Caco-2 (cell line): Measurements from ENCODE around the gene IPO11. TPM values are rescaled to one million over a fixed set of nuclear protein-coding genes. Genes with fewer than 3 reads are reported as not detected.

Experiments used
- BruUV-seq: library from RNA; stranded (reverse); fragments of 400-500 nt; replicated peaks from 2 replicates; lab custom pipeline; 2021; lab: Mats Ljungman, UMichigan
- CTCF ChIA-PET: fragments of 300-600 bp; sonication (Branson Sonifier 250); formaldehyde crosslinking; loops from one replicate; lab custom pipeline; 2022; ENCODE audit warnings: antibody characterized with exemption; lab: Charles Lee
- POLR2A ChIA-PET: fragments of 300-600 bp; sonication (Branson Sonifier 250); formaldehyde crosslinking; loops from one replicate; lab custom pipeline; 2022; ENCODE audit warnings: antibody characterized with exemption; lab: Charles Lee
- DNase-seq, 2 experiments: peaks; one replicate each; pipeline versions ENCODE4 v3.0.0 to v3.0.0-alpha.2; 2020 to 2022
- H3K27me3 ChIP-seq: replicated peaks from 2 replicates; pipeline ENCODE4 v1.6.0; 2011; ENCODE audit warnings: low read length; ENCODE audit not compliant: control insufficient read depth, insufficient read depth
- H3K36me3 ChIP-seq: 2 replicates; pipeline ENCODE4 v1.5.1; 2011; ENCODE audit warnings: low read length; ENCODE audit not compliant: control insufficient read depth, insufficient read depth
- H3K4me1 ChIP-seq: fragments of 250-450 bp; sonication (Bioruptor Pico); 2 replicates; pipeline ENCODE4 v1.5.1; 2020; ENCODE audit warnings: mild to moderate bottlenecking
- H3K4me3 ChIP-seq: 2 replicates; pipeline ENCODE4 v1.5.1; 2011; ENCODE audit warnings: low read depth, mild to moderate bottlenecking, control low read depth, low read length
- H3K9me3 ChIP-seq: fragments of 250-450 bp; sonication (Bioruptor Pico); 2 replicates; pipeline ENCODE4 v1.5.1; 2020; ENCODE audit warnings: mild to moderate bottlenecking, moderate library complexity
- H3K27ac Mint-ChIP-seq: one replicate; pipeline ENCODE4 v1.8.0; 2022; ENCODE audit warnings: mixed read lengths; ENCODE audit not compliant: unreplicated experiment
- H3K27me3 Mint-ChIP-seq: one replicate; pipeline ENCODE4 v1.8.0; 2022; ENCODE audit warnings: mixed read lengths; ENCODE audit not compliant: insufficient read depth, unreplicated experiment
- H3K36me3 Mint-ChIP-seq: one replicate; pipeline ENCODE4 v1.8.0; 2022; ENCODE audit warnings: mild to moderate bottlenecking, mixed read lengths; ENCODE audit not compliant: insufficient read depth, unreplicated experiment
- H3K4me1 Mint-ChIP-seq: one replicate; pipeline ENCODE4 v1.8.0; 2022; ENCODE audit warnings: low read depth, mixed read lengths; ENCODE audit not compliant: unreplicated experiment
- H3K4me3 Mint-ChIP-seq: one replicate; pipeline ENCODE4 v1.8.0; 2022; ENCODE audit warnings: mild to moderate bottlenecking, moderate library complexity, mixed read lengths; ENCODE audit not compliant: unreplicated experiment
- H3K9me3 Mint-ChIP-seq: one replicate; pipeline ENCODE4 v1.8.0; 2022; ENCODE audit warnings: mixed read lengths; ENCODE audit not compliant: unreplicated experiment
- CTCF ChIP-seq, 2 experiments: fragments of 200-600 bp in 1 of 2; IDR thresholded peaks; 1 replicate in 1 of 2; 2 replicates in 1 of 2; pipeline versions ENCODE4 v1.5.1 to v1.8.0; 2011 to 2022; ENCODE audit warnings: antibody characterized with exemption in 1 of 2, control low read depth in 1 of 2, inconsistent platforms in 1 of 2, low read depth in 1 of 2, low read length in 1 of 2, mild to moderate bottlenecking in 1 of 2, moderate library complexity in 1 of 2; ENCODE audit not compliant: insufficient read depth in 1 of 2, severe bottlenecking in 1 of 2, unreplicated experiment in 1 of 2
- intact Hi-C: fragments of 100-400 bp; cut with micrococcal nuclease; formaldehyde crosslinking; loops from one replicate; pipeline ENCODE4 v1.10.0; 2022; ENCODE audit not compliant: unreplicated experiment
- total RNA-seq: library from RNA; stranded (reverse); gene quantifications from 2 replicates; pipeline ENCODE4 v1.2.3, GENCODE V29; 2022

IPO11 gene
- total RNA-seq, 1 experiment from 2014 or later = 54.1 TPM

DNA sequence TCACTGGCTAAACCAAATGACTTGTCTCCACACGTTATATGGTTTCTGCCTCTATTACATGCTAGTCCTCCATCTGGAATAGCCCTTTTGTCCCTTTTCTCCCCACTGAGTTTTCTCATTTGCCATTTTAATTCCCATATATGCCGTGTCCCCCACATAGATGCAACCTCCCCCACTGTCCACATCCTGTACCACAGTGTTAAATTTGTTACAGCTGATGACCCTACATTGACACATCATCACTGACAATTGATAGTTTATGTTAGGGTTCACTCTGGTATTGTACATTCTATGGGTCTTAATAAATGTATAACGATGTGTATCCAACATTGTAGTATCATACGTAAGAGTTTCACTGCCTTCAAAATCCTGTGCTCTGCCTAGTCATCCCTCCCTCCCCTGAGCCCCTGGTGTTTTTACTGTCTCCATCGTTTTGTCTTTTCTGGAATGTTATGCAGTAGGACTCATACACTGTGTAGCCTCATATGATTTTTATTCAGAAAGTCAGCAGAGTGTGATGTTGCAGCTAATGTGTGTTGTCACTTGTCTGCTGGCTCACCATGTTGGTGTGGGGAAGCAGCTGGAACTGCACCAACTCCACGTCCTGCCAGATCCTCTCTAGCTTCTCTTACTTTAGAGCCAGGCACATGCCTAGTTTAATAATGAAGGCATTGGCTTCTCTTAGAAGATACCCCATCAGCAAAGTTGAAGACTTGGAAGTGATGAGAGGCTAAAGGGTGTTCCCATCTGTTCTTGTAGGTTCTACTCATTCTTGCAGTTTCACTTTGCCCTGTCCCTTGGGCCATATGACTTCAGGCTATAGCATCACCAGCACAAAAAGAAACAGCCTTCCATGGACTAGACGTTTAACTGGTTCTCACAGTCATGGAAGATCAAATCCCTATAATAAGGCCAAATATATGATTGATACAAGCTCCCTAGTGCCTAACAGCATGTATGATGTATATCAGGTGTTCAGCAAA lies 196.3 kb downstream of the IPO11 start:
- H3K36me3 Mint-ChIP-seq = peaks cover 12% of the 10 kb centered on the region
- TF ChIP-seq CTCF (IDR thresholded peaks at IDR 0.05; ENCODE audit: insufficient read depth in 1 of 2, low read depth in 1 of 2, low read length in 1 of 2, severe bottlenecking in 1 of 2, unreplicated experiment in 1 of 2) = no peak
- no peaks in the 10 kb centered on the region; the same call in 1 of the 2 replicates for H3K36me3 ChIP-seq
- BruUV-seq = no TSS peak
- H3K27me3 Mint-ChIP-seq = no peaks in the 10 kb centered on the region
- no peak overlapping the region for H3K4me3 ChIP-seq
- H3K9me3 Mint-ChIP-seq = peaks cover 6% of the 10 kb centered on the region
- no peak overlapping the region for H3K27ac Mint-ChIP-seq
- intact Hi-C loops = no loop called here
- DNase-seq = no peak
- no peaks in the 10 kb centered on the region for H3K4me1 Mint-ChIP-seq
- H3K27me3 ChIP-seq = no peaks in the 10 kb centered on the region
- POLR2A ChIA-PET = interaction anchor here (0.6 kb wide), 1 partner anchor 55 kb away, joined by 3 read pairs; no protein-coding TSS in a partner anchor
- no peaks in the 10 kb centered on the region for H3K4me1 ChIP-seq
- CTCF ChIA-PET = no interaction called here
- H3K9me3 ChIP-seq = no peaks in the 10 kb centered on the region
- no peak overlapping the region for H3K4me3 Mint-ChIP-seq

GRCh38 chr5:62614355-62614754 lies 201.8 kb downstream of the IPO11 start:
- no peaks in the 10 kb centered on the region for H3K4me1 ChIP-seq
- H3K4me3 ChIP-seq = no peak overlapping the region
- Mint-ChIP-seq H3K4me1 (no peaks in the 10 kb centered on the region), H3K4me3 (no peak overlapping the region), H3K27ac (no peak overlapping the region), H3K36me3 (peaks cover 10% of the 10 kb centered on the region), H3K27me3 (no peaks in the 10 kb centered on the region), H3K9me3 (no peaks in the 10 kb centered on the region)
- H3K27me3 ChIP-seq = no peaks in the 10 kb centered on the region
- intact Hi-C loops = no loop called here
- BruUV-seq = no TSS peak
- ChIA-PET POLR2A (no interaction called here), CTCF (no interaction called here)
- 0 out of 2 replicates have a peak, but pooled peaks cover 2% of the 10 kb centered on the region for H3K9me3 ChIP-seq
- TF ChIP-seq CTCF (IDR thresholded peaks at IDR 0.05; ENCODE audit: insufficient read depth in 1 of 2, low read depth in 1 of 2, low read length in 1 of 2, severe bottlenecking in 1 of 2, unreplicated experiment in 1 of 2) = no peak
- no peaks in the 10 kb centered on the region; the same call in 1 of the 2 replicates for H3K36me3 ChIP-seq
- DNase-seq = no peak

GRCh38 chr5:62616615-62617277 lies 204.2 kb downstream of the IPO11 start:
- no peak for TF ChIP-seq CTCF (IDR thresholded peaks at IDR 0.05; ENCODE audit: insufficient read depth in 1 of 2, low read depth in 1 of 2, low read length in 1 of 2, severe bottlenecking in 1 of 2, unreplicated experiment in 1 of 2)
- ChIA-PET CTCF (no interaction called here), POLR2A (no interaction called here)
- no peak for DNase-seq
- Mint-ChIP-seq H3K36me3 (peaks cover 10% of the 10 kb centered on the region), H3K4me1 (peaks cover 7% of the 10 kb centered on the region), H3K4me3 (no peak overlapping the region), H3K27me3 (no peaks in the 10 kb centered on the region), H3K27ac (no peak overlapping the region), H3K9me3 (no peaks in the 10 kb centered on the region)
- H3K9me3 ChIP-seq = 0 out of 2 replicates have a peak, but pooled peaks cover 2% of the 10 kb centered on the region
- H3K4me3 ChIP-seq = no peak overlapping the region
- H3K27me3 ChIP-seq = no peaks in the 10 kb centered on the region
- intact Hi-C loops = no loop called here
- no peaks in the 10 kb centered on the region for H3K36me3 ChIP-seq
- BruUV-seq = no TSS peak
- no peaks in the 10 kb centered on the region for H3K4me1 ChIP-seq
